ENCODE data around the gene CTDP1. TPM values are rescaled to one million over a fixed set of nuclear protein-coding genes. Genes with fewer than 3 reads are reported as not detected.
"Not testable (repeated sequence)": the region's sequence is repeated elsewhere in the genome, so short reads cannot be mapped to it uniquely, and the experiment has no call there.

Gene CTDP1
- polyA plus RNA-seq, 3 donors: 10.3 to 11.3 (median 10.5) TPM

DNA sequence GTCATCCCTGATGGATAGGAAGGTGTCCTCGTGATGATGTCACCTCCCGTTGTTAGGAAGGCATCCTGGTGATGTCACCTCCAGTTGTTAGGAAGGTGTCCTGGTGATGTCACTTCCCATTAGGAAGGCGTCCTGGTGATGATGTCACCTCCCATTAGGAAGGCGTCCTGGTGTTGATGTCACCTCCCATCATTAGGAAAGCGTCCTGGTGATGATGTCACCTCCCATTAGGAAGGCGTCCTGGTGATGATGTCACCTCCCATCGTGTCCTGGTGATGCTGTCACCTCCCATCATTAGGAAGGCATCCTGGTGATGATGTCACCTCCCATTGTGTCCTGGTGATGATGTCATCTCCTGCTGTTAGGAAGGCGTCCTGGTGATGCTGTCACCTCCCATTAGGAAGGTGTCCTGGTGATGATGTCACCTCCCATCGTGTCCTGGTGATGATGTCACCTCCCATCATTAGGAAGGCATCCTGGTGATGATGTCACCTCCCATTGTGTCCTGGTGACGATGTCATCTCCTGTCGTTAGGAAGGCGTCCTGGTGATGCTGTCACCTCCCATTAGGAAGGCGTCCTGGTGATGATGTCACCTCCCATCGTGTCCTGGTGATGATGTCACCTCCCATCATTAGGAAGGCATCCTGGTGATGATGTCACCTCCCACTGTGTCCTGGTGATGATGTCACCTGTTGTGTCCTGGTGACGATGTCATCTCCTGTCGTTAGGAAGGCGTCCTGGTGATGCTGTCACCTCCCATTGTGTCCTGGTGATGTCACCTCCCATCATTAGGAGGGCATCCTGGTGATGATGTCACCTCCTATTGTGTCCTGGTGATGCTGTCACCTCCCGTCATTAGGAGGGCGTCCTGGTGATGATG, 40.1 kb downstream of the CTDP1 start:
- not testable (repeated sequence) for DNase-seq (ENCODE audit: low read depth in 3 of 3, low spot score in 2 of 3)

DNA sequence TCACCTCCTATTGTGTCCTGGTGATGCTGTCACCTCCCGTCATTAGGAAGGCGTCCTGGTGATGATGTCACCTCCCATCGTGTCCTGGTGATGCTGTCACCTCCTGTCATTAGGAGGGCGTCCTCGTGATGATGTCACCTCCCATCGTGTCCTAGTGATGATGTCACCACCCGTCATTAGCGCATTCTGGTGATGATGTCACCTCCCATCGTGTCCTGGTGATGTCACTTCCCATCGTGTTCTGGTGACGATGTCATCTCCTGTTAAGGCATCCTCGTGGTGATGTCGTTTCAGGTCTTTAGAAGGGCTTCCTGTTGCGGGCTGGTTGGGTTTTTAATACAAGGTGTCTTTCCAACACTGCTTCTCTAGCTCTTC, 40.7 kb downstream of the CTDP1 start:
- DNase-seq (ENCODE audit: low read depth in 3 of 3, low spot score in 2 of 3): no peak

DNA sequence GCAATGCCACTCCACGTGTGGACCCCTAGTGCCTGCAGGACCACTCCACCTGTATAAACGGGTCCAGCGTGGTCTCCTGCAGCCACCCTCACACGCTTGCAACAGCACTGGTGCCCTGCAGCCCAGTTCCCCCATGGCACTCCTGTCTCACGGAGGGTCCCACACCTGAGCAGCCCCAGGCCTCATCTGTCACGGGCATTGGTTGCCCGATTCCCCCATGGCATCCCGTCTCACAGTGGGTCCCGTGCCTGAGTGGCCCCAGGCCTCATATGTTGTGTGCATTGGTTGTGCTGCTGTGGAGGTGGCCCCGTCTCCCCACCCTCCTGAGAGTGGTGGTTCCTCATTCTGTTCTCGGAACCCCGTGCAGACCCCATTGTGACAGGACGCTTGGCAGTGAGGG, 43.4 kb downstream of the CTDP1 start:
- no peak for DNase-seq (ENCODE audit: low read depth in 3 of 3, low spot score in 2 of 3)

DNA sequence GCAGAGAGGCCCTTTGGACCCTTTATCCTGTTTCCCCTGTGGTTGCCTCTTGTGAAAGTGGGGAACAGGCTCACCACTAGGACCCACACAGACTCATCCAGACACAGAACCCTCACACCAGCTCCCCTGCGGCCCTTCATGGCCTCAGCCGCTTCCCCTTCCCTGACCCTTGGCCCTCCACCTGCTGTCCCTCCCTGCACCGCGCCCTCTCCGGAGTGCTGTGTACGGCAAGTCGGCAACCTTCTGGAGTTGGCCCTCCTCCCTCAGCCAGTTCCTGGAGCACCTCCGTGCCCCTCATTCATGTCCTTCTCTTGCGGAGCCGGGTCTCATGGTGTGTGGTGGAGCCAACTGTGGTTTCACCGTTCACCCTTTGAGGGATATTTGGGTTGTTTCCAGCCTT, 44.0 kb downstream of the CTDP1 start:
- no peak for DNase-seq (ENCODE audit: low read depth in 3 of 3, low spot score in 2 of 3)

DNA sequence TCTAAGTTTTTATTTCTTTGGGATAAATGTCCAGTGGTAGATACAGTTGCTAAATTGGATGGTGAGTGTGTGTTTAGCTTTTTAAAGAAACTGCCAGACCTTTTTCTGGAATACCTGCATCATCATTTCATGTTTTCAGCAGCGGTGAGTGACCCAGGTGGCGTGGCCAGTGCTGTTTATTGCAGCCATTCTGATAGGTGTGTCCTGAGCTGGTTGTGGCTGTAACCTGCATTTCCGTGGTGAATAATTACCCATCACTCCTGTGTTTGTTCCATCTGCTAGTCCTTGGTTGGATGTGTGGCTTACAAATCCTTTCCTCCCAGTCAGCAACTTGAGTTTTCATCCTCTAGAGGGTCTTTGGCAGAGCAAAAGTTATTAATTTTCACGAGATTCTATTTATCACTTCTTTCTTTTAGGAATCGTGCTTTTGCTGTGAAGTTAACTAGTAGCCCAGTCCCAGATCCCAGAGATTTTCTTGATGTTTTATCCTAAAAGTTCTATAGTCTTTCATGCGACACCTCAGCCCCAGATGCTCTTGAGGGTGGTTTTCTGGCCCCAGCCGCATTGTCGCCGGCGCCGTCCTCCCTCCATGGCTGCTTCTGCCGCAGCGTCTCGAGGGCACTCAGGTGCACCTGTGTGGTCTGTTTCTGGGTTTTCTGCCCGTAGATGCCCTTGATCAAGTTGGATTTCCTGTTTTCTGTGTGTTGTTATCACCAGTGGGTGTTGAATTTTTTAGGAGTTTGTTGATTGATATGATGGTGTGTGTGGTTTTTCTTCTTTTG, 44.9 kb downstream of the CTDP1 start:
- no peak for DNase-seq (ENCODE audit: low read depth in 3 of 3, low spot score in 2 of 3)

DNA sequence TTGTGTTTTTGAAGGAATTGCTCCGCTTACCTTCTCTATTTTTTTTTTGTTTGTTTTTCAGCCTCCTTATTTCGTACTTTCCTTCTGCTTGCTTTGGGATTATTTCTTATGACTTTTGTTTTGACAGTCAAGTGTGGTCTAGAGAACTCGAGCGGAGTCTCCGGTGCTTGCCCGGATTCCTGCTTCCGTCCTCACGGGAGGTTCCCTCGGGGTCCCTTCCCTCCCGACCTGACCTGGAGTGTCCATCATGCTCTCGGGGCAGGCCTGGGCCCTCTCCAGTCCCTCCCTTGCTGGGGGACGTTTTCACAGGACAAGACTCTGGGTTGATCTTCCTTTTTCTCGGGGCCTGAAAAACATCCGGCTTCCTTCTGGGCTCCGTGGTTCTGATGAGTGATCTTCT, 45.9 kb downstream of the CTDP1 start:
- no peak for DNase-seq (ENCODE audit: low read depth in 3 of 3, low spot score in 2 of 3)

DNA sequence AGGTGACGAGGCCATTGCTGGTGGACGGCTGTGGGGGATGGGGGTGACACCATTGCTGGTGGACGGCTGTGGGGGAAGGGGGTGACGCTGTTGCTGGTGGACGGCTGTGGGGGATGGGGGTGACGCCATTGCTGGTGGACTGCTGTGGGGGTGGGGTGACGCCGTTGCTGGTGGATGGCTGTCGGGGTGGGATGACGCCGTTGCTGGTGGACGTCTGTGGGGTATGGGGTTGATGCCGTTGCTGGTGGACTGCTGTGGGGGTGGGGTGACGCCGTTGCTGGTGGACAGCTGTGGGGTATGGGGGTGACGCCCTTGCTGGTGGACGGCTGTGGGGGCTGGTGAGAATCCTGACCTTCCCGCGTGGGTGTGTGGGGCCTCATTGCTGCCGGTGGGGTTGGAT, 47.1 kb downstream of the CTDP1 start:
- DNase-seq (ENCODE audit: low read depth in 3 of 3, low spot score in 2 of 3): no peak

DNA sequence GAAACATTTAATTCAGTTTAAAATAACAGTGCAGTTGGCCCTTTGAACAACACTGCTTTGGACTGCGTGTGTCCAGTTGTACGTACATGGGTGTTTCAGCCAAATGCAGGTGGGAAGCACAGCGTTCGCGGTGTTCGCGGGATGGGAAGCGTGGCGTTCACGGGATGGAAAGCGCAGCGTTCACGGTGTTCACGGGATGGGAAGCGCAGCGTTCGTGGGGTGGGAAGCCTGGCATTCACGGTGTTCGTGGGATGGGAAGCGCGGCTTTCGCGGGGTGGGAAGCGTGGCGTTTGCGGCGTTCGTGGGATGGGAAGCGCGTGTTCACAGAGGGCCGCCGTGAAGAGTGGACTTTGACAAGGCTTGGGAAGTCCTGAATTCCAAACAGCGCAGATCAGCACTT, 47.6 kb downstream of the CTDP1 start:
- DNase-seq (ENCODE audit: low read depth in 3 of 3, low spot score in 2 of 3): no peak

DNA sequence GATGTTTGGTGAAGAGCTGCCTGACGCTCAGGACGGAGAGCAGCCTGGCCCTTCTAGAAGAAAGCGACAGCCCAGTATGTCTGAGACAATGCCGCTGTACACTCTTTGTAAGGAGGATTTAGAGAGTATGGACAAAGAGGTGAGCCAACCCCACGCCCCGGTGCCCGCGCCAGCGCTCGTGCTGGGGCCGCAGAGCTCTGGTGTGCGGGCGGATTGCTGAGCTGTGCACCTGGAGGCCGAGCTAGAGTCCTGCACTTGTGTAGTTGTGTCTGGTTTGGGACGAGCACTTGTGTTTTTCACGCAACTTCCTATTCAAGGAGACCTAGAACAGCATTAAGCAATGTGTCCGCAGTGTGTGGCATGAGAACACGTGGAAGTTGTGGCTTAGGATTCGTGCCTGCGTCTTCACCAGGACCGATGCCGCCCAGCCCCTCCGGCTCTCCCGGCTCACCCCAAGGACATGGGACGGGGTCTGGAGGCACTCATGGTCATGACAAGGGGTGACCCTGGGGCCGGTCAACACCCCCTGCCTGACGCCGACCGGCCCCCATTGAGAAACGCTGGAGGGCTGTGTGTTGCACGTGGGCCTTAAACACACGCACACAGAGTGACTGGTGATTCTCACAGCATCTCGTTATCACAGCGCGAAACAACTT, 49.5 kb downstream of the CTDP1 start:
- DNase-seq (ENCODE audit: low read depth in 3 of 3, low spot score in 2 of 3): no peak

DNA sequence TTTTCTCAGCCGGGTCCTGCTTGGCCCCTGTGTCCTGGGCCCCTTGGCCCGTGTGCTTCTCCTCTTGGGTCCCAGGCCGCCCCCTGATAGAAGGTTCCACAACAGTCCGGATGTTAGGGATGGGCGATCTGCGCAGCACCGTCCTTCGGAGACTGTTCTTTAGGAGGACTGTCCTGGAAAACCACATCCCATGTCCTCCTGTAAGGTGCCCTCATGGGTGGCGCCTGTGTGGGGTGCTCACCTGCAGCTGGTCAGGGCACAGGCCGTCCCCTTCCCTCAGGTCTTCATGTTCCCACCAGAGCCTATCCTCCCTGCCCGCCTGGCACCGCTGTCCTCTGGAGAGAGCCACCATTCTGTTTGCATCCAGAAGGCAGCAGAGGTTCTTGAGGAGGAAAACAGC, 50.0 kb downstream of the CTDP1 start:
- no peak for DNase-seq (ENCODE audit: low read depth in 3 of 3, low spot score in 2 of 3)

DNA sequence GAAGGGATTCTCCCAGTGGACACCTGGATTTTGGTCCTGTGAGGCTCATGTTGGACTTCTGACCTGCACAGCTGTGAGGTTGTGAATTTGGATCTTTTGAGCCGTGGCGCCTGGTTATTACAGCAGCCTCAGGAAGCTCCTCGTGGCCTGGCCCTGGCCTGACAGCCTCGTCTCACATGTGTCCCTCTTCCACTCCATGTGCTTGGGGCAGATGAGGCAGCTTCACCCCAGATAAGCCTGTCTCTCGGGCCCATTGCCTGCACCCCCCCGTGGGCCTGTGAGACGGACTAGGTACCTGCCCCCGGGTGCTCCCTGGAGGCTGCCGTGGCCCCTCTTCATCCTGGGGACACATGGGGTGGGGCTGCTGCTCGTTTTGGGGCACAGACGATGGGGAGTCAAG, 51.2 kb downstream of the CTDP1 start:
- DNase-seq (ENCODE audit: low read depth in 3 of 3, low spot score in 2 of 3): no peak

DNA sequence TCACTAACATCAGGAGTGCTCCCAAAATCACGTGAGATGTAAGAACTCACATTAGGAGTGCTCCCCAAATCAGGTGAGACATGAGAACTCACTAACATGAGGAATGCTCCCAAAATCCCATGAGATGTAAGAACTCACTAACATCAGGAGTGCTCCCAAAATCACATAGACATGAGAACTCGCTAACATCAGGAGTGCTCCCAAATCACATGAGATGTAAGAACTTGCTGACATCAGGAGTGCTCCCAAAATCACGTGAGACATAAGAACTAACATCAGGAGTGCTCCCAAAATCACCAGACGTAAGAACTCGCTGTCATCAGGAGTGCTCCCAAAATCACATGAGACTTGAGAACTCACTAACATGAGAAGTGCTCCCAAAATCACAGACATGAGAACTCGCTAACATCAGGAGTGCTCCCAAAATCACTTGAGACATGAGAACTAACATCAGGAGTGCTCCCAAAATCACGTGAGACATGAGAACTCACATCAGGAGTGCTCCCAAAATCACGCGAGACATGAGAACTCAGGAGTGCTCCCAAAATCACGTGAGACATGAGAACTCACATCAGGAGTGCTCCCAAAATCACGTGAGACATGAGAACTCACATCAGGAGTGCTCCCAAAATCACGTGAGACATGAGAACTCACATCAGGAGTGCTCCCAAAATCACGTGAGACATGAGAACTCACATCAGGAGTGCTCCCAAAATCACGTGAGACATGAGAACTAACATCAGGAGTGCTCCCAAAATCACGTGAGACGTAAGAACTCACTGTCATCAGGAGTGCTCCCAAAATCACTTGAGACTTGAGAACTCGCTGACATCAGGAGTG, 52.5 kb downstream of the CTDP1 start:
- not testable (repeated sequence) for DNase-seq (ENCODE audit: low read depth in 3 of 3, low spot score in 2 of 3)

DNA sequence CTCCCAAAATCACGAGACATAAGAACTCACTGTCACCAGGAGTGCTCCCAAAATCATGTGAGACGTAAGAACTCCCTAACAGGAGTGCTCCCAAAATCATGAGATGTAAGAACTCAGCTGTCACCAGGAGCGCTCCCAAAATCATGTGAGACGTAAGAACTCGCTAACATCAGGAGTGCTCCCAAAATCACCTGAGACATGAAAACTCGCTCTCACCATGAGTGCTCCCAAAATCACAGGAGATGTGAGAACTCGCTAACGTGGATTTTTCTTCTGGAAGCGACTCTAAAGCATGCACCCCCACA, 53.1 kb downstream of the CTDP1 start:
- DNase-seq (ENCODE audit: low read depth in 3 of 3, low spot score in 2 of 3): no peak

DNA sequence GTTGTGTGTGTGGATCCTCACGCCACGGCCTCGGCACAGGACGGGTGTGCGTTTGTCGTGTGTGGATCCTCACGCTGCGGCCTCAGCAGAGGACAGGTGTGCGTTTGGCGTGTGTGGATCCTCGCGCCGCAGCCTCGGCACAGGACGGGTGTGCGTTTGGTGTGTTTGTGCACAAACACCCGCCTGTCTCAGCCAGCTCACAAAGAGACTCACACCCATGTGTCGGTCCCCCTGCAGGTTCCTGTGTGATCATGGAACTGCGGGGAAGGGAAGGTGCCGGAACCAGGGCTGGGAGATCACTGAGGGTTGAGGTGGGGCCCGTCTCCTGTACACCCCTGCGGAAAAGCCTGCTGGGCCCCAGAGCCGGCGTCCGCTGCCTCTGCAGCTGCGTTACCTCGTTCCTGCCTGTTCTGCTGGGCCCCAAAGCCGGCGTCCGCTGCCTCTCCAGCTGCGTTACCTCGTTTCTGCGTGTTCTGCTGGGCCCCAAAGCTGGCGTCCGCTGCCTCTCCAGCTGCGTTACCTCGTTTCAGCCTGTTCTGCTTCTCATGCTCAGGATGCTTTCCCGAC, 53.6 kb downstream of the CTDP1 start:
- DNase-seq (ENCODE audit: low read depth in 3 of 3, low spot score in 2 of 3): no peak

DNA sequence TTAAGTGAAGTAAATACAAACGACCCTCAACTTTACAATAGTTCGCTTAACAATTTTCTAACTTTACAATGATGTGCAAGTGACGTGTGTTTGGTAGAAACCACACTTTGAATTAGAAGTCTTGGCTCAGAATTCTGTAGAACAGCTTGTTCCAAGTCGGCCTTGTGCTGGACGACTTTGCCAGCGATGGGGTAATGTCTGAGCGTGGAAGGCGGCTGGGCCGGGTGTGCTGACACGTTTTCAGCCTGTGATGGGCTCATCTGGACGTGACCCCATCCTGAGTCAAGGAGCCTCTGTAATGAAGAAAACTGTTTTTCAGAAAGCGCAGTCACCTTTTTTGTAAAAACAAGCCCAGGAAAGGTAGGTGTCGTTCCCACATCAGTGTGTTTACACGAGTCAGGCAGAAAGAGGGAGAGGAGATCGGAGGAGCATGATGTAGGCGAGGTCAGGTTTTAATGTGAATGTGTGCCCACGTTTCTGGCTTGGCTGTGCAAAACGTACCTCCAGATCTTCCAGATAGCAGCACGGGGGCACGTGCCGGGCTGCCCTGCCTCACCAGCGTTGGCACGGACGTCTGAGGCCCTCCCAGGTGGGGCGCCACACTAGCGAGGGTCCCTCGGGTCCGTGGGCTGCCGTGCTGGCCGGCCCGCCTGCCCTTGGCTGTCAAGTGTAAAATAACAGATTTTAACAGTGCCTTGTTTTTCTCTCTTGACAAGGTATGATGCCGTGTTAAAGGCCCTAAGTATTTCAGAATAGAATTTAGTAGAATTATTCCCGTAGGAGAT, 54.6 kb downstream of the CTDP1 start:
- DNase-seq (ENCODE audit: low read depth in 3 of 3, low spot score in 2 of 3): no peak

DNA sequence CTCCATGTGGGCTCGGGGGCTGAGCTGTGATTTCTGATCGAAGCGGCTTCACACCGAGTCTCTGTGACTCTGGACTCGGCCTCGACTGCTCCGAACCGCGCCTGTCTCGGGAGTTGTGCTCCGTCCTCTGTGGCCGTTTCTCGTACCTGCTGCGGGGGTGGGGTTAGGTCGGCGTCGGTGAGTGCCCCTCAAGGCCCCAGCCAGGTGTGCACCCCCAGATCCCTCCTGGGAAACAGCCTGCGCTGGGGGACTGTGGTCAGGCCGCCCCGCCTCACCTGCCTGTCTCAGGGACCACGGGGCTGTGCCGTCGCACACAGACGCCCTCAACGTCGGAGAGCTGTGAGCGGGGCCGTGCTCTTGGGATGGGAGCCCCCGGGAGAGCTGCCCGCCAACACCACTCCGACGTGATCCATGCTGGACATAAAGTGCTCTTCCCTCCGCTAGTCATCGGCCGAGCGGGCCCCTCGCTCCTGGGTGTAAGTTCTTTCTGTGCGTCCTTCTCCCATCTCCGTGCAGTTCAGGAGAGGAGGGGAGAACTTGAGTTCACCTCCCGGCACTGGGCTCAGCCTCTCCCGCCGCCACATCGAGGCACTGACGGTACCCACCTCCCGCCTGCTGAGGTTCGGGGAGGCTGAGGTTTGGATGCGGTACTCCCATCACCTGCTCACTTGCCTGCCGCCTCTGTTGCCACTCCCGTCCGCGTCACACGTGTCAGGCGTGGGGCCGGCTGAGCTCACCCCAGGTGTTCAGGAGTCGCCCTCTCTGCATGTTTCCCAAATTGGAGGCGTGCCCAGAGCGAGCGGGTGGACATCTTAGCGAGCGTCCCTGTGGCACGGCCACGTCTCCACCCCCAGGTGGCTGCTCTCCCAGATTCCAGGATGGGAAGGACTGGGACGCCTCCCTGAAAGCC, 55.7 kb downstream of the CTDP1 start:
- DNase-seq (ENCODE audit: low read depth in 3 of 3, low spot score in 2 of 3): no peak

DNA sequence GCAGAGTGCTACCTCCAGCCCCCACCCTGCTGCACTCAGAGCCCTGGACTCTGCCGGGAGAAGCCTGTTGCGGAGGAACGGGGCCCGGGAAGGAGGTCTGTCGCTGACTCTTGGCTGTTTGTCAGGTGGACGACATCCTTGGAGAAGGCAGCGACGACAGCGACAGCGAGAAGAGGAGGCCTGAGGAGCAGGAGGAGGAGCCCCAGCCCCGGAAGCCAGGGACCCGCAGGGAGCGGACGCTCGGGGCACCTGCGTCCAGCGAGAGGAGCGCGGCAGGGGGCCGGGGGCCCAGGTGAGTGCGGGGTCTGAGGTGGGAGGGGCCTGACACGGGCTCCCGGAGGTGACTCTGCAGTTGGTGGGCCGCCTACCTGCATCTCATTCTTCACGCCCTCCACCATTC, 56.6 kb downstream of the CTDP1 start:
- DNase-seq (ENCODE audit: low read depth in 3 of 3, low spot score in 2 of 3): no peak

DNA sequence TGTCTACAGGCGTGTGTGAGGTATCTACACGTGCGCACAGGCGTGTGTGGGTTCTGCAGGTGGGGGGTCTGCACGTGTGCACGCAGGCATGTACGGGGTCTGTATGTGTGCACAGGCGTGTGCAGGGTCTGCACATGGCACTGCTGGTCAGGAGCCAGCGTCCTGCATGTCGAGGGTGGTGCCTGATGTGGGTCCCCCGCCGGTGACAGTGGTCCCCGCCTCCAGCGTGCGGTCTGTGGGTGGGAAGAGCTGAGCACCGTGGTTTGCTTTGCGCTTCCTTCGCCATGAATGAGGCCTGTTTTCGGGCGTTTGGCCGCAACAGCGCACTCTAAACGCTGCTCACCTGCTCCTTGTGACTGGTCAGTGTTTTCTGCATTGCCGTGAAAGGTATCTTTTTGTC, 57.2 kb downstream of the CTDP1 start:
- no peak for DNase-seq (ENCODE audit: low read depth in 3 of 3, low spot score in 2 of 3)

DNA sequence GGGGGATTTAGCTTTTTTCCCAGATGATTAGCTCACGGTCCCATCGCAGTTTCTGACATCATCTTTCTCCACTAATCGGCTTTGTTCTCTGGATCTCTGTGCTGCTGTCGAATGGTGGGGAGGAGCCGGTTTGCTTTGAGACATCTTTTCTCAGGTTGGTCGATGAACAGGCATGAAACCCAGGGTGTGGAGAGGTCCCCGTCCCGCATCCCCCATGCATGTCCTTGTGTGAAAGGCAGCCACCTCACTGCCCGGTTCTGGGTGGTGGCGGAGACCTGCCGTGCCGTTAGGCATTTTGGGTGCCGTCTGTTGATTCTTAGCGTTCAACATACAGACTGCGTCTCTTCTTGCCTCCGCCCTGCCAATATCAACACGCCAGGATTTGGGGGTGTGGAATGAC, 57.8 kb downstream of the CTDP1 start:
- no peak for DNase-seq (ENCODE audit: low read depth in 3 of 3, low spot score in 2 of 3)
